Activated naive CD4-positive, alpha-beta T cell treated with Interleukin-2 at 50 U/mL for 16 hours (primary cell): ENCODE measurements around the gene NIPAL1.
"Not testable (repeated sequence)": the region's sequence is repeated elsewhere in the genome, so short reads cannot be mapped to it uniquely, and the experiment has no call there.

Source experiments
- DNase-seq: peaks from one replicate; pipeline ENCODE4 v3.0.0-alpha.2; 2020

Gene NIPAL1

GRCh38 chr4:48016141-48017107, at the start of gene NIPAL1, which contains the start of gene CNGA1:
NIPAL1 (plus strand) TSS chr4:48016772; CDS start chr4:48016840, 68 bp downstream.
CNGA1 (minus strand) TSS chr4:48016681; CDS start chr4:47952689, 63,992 bp downstream.
- peak; percentile 71 for DNase-seq

GRCh38 chr4:47968847-47969246, 47.7 kb upstream of the NIPAL1 start:
- no peak for DNase-seq

GRCh38 chr4:47972181-47972580, 44.4 kb upstream of the NIPAL1 start:
- DNase-seq, result no peak

- no peak for DNase-seq
Observed at GRCh38 chr4:47972721-47973120, 43.9 kb upstream of the NIPAL1 start.

DNA sequence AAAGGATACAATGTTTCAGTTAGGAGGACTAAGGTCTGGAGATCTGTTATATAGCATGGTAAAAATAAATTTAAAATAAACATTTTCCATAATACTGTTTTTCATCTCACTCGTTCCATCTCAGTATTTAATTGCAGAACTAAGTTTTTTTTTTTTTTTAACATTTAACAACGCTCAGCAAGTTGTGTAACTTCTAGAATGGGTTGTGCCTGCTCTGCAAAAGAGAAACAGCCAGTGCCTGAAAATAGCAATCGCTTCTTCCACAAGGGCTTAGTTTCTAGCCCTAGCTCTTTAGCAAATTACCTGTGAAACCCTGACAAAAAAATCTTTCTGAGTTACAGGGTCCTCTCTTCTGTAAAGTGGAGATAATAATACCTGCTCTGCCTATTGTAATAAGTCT, 42.0 kb upstream of the NIPAL1 start:
- no peak for DNase-seq

GRCh38 chr4:47990145-47990544, 26.4 kb upstream of the NIPAL1 start:
- no peak for DNase-seq

DNA sequence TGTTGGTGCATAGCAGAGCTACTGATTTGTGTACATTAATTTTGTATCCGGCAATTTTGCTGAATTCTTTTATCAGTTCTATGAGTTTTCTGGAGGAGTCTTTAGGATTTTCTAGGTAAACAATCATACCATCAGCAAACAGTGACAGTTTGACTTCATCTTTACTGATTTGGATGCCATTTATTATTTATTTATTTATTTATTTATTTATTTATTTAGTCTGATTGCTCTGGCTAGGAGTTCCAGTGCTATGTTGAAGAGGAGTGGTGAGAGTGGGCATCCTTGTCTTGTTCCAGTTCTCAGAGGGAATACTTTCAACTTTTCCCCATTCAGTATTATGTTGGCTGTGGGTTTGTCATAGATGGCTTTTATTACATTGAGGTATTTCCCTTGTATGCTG, 24.1 kb upstream of the NIPAL1 start:
- DNase-seq, result not testable (repeated sequence)

DNA sequence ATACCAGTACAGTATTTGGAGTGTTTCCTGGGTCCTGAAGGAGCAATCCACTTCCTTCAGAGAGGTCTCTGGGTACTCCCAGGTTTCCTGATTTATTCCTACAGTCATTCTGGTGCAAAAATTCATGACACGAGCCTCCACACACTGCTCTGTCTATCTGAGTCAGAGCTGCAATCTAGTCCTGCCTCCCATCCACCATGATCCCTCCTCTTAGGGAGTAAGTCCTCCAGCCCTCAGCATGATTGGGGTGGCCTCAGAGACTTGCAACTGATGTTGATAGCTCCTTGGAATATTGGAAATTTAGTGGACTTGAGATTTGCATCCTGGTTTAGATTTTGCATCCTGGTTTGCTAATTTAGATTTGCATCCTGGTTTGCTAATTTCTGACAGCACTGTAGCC, 20.6 kb upstream of the NIPAL1 start:
- DNase-seq, result no peak

GRCh38 chr4:48002267-48002666, 14.3 kb upstream of the NIPAL1 start:
- DNase-seq, result no peak

DNA sequence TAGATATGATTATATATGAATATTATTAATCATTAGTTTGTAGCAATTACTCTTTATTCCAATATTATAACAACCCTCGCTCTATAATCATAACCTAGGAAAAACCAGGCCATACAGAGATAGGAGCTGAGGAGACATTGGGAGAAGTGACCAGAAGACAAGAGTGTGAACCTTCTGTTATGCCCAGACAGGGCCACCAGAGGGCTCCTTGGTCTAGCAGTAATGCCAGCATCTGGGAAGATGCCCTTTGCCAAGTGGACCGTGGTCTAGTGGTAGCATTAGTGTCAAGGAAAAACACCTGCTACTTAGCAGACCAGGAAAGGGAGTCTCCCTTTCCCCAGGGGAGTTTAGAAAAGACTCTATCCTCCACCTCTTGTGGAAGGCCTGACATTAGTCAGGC, 13.0 kb upstream of the NIPAL1 start:
- peak; percentile 23 for DNase-seq

- no peak for DNase-seq
Observed at GRCh38 chr4:48005781-48006180, 10.8 kb upstream of the NIPAL1 start.

GRCh38 chr4:48008021-48008596, 8.5 kb upstream of the NIPAL1 start:
- DNase-seq, result no peak

- not testable (repeated sequence) for DNase-seq
Observed at GRCh38 chr4:48010906-48011305, 5.7 kb upstream of the NIPAL1 start.

- no peak for DNase-seq
Observed at GRCh38 chr4:48011722-48012121, 4.8 kb upstream of the NIPAL1 start.

GRCh38 chr4:48012824-48013223, 3.7 kb upstream of the NIPAL1 start:
- DNase-seq, result no peak

- no peak for DNase-seq
Observed at GRCh38 chr4:48015216-48015615, 1.4 kb upstream of the NIPAL1 start.

- DNase-seq, result no peak
Observed at GRCh38 chr4:48015678-48016077, 894 bp upstream of the NIPAL1 start.

- DNase-seq, result peak; percentile 54
Observed at GRCh38 chr4:48017108-48017571, 568 bp downstream of the NIPAL1 start.

DNA sequence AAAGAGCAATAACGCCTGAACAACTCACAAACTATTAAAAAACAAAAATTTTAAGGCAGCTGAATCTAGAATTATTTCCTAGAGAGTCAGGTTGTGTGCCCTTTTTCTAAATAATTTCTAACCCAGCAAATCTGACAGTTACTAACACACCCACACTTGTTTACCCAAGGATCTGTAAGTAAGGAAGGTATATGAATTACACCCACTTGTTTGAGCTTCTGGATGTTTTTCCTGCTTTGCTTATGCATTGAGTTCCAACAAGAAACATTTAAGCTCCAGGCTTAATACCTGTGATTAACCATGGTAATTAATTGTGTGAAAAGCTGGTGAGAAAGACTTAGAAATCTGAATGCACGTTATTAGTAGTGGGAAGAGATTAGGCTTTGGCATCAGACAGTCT, 1.5 kb downstream of the NIPAL1 start:
- DNase-seq, result no peak

- no peak for DNase-seq
Observed at GRCh38 chr4:48021100-48021499, 4.5 kb downstream of the NIPAL1 start.

DNA sequence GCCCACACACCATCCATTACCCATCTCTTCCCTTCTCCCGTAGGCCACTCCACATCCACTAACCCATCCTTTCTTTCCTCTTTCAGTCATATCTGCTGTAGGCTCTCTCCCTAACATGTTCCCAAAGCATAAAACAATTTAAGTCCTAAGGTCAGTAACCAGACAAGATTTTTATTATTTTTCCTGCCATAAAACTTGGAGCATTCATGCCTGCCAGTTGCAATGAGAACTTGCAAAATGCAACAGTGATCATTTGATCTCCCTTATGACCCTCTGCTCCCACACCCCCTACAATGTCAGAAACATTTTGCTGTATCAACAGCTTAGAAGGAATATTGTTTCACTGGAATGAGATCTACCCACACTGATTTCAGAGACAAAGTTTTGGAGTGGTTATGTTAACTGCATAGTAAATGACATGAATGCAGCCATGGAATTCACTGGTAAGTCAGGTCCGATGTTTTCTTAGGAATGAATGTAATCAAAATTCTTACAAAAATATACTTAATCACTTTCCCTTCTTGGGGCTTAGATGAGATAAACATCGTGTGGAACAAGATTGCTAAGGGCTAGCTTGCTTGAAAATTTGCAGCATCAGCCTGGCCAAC, 5.7 kb downstream of the NIPAL1 start:
- DNase-seq, result no peak

DNA sequence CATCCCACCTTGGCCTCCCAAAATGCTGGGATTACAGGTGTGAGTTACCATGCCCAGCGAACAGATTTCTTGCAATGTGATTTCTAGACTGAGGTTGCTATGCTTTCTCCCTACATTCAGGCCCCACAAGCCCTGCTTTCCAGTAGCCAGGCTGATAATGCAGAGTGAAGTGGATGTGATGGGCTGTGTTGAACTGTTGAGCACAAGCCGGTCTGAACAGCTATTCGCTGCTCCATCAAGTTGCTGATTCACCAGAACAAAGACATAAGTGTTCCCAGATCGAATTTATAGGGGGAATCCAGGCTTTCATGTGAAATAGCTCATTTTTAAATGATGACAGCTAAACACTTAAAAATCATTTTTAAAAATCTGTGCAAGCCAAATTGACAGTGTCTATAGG, 8.0 kb downstream of the NIPAL1 start:
- no peak for DNase-seq

DNA sequence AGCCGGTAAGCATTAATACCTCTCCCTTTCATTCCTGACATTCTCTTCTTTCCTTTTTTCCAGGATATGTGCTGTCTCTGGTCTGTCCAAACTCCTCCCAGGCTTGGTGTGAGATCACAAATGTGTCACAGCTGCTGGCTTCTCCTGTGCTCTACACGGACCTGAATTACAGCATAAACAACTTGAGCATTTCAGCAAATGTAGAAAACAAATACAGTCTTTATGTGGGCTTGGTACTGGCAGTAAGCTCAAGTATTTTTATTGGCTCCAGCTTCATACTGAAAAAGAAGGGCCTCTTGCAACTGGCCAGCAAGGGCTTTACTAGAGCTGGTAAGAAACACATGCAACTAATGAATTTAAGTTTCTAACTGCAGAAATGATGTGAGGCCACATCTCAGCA, 8.4 kb downstream of the NIPAL1 start:
- no peak for DNase-seq

DNA sequence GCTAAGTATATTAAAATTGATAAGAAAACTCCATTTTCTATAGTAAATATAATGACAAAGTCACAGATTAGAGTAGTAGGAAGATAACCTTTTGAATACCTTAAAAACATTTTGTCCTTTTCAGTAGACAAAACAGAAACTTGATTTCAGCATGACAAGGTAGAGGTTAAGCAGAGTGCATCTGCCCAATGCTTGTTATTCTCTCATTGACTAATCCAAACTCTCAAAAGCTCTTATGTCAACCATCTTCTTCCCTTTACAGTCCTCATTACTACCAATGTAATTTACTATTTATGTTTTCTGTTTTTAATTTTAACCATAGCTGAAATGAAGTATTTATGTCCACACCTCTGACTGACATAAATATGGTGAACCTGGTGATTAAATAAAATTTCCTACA, 11.1 kb downstream of the NIPAL1 start:
- DNase-seq, result no peak
